LoVo (cell line): ENCODE results near the gene ADAMTS4.

Source experiments
- DNase-seq: peaks from one replicate; pipeline ENCODE4 v3.0.0-alpha.2; 2016; ENCODE audit warnings: low spot score

ADAMTS4 gene

DNA sequence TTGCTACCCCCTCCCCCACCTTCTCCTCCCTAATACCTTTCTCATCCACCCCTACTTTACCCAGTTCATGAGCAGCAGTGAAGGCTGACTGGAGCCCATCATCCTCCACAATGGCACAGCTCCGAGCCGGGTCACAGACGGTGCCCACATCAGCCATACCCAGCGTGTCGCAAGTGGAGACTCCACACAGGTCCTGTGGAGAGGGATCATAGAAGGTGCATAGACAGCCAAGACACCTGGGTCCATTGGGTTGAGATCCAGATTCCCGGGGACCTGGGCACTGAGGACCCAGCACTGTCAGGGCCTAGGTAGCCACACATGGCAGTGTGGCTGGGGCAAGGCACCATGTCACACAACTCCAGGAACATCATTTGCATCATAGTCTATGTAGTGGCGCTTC lies 2.7 kb downstream of the ADAMTS4 start:
- DNase-seq = no peak

DNA sequence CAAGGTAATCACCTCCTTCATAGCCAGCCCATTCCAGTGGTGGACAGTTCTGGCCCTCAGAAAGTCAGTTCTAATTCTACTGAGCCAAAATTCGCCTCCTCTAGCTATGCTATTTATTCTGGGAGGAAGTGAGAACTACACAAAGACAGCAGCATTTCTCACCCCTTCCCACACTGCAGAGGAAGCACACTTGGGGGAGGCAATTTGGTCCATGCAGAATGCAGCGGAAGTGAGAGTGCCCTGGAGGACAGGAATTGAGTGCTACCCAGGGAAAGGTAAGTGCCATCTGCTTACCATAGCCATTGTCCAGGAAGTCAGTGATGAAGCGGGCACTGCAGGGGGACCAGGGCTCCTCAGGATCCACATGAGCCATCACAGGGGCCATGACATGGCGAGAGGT lies 3.7 kb downstream of the ADAMTS4 start:
- no peak for DNase-seq

DNA sequence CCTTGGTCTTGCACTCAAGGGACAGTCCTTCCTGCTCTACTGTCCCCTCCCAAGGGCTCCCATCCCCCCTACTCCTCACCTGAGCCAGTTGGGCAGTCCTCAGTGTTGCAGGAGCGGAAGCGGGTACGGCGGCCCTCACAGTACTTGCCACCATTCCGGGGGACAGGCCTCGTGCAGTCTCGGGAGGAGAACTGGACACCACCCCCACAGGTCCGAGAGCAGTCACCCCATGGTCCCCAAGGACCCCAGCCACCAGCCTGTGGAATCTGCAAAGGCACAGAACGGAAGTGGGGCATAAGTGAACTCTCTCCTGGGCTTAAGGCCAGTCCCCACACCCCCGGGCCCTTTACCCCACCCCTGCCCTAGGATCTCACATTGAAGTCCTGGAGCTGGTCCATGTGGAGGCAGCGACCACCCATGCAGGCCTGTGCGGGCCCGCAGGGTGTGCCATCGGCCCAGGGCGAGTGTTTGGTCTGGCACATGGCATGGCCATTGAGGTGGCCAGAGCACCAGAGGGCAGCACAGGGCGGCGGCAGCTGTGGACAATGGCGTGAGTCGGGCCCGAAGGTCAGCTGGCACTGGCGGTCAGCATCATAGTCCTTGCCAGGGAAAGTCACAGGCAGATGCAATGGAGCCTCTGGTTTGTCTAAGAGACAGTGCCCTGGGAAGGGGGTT lies 5.2 kb downstream of the ADAMTS4 start:
- DNase-seq = no peak

DNA sequence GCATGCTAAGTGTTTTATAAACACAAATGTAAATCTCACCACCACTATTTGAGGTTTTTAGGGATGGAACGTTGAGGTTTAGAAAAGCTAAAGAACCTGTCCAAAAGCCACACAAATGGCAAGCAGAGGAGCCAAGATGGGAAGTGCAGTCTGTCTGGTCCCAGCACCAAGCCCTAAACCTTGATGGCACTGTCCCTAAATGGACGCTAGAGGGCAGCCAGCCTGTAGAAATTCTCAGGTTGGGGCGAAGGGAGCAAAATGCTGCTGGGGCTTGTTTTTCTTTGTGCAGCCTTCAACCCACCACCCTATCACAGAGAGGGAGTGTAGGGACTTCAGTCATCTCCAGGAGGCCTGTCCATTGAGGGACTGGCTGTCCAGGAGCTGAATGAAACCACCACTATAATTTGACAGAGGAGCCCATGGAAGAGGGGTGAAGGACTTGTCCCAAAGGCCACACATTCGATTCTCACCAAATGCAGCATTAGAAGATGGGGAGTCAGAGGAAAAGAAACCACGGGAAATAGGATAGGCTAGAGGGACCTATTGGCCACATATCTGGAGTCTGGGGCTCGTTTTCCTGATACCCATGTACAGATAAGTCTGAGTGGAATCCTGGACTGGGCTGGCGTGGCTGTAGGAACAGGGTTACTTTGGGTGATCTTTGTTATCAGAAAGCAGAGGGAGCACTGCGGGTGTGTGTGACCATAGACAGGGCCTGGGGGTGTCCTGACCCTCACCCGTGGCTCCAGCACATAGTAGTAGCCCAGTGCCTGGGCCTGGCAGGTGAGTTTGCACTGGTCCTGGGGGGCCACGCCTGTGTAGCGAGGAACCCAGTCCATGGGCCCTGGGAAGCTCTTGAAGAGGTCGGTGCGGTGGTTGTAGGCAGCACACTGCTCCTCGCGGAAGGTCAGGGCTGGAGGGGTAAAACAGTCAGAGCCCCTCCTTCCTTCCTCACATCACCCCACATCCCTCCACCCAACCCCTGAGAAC lies 6.1 kb downstream of the ADAMTS4 start:
- peak; percentile 70 for DNase-seq

DNA sequence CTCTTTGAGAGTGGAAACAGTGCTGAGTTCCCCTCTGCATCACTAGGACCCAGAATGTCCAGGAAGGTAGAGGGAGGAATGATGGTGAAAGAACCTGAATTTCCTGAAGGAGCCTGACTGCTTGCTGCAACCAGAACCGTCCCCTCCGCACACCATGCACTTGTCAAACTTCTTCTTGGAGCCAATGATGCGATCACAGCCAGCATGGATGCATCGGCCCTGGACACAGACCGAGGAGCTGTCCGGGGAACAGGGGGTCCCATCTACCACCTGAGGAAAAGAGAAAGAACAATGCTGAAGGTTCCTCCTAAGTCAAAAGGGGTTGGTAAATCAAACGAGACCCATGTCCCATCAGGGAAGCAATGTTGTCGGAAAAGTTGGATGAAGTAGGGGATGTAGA lies 6.9 kb downstream of the ADAMTS4 start:
- DNase-seq = no peak

DNA sequence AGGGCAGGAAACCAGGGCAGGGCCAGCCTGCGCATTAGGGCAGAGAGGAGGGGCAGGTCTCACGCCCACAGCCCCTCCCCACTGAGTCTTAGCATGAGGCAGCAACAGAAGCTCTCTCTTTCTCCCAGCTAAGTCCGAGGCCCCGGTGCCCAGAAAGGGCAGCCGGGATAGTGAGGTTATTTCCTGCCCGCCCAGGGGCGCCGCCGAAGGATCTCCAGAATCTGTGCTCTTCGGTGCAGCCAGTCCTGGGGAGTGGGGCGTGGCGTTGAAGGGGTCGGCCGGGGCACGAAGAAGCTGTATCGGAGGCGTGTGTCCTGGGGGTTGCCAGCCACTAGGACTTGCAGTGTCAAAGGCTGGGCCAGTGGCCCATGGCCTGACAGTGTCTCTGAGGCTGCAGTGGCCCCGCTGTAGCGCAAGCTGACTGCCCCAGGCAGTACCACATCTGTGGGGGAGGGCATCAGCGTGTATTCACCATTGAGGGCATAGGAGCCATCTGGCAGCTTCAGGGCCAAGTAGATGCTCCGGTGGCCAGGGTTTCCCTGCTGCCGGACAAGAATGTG lies 7.8 kb downstream of the ADAMTS4 start:
- no peak for DNase-seq

DNA sequence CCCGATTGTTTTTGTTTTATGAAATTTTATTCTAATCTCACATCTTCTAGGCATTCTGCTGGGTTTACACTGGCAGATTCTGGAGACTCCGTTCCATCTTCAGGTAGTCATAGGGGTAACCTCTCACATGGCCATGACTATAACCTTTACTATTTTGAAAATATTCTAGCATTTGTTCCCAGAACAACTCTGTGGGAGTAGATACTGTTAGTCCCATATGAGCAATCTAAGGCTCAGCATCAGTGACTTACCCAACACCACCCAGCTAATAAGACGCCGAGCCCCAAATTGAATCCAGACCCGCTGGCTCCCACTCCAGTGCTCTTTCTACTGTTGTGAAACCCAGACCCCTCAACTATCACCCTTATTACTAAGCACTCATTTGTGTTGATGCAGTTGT lies 9.8 kb downstream of the ADAMTS4 start:
- no peak for DNase-seq

DNA sequence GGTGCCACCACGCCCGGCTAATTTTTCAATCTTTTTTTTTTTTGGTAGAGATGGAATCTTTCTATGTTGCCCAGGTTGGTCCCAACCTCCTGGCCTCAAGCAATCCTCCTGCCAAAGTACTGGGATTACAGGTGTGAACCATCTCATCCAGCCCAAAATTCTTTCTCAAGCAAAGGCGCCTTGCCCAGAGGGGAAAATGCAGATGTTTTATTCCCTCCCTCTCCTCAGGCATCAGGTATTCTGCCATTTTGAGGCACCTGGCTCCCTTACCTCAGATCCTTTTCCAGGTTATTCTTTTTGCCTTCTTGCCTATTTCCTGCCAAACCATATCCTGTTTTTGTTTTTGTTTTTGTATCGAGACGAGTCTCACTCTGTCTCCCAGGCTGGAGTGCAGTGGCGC lies 10.5 kb downstream of the ADAMTS4 start:
- no peak for DNase-seq

DNA sequence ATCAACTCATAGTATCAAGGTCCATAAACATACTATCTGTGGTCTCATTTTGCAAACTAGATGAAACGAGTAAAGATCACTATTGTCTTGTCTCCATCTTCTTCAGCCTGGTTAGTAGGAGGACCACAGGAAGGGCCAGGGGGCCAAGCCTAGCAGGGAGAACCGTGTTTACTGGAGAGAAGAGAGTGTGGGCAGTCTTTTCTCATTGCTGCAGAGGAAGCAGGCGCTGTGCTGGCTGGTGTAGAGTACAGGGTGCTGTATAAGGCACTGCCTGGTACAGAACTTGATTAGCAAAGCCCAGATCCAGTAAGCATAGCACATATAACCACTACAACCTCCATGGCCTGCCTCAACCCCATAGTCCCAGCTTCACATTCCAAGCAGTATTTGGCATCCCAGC lies 11.5 kb downstream of the ADAMTS4 start:
- DNase-seq = no peak

DNA sequence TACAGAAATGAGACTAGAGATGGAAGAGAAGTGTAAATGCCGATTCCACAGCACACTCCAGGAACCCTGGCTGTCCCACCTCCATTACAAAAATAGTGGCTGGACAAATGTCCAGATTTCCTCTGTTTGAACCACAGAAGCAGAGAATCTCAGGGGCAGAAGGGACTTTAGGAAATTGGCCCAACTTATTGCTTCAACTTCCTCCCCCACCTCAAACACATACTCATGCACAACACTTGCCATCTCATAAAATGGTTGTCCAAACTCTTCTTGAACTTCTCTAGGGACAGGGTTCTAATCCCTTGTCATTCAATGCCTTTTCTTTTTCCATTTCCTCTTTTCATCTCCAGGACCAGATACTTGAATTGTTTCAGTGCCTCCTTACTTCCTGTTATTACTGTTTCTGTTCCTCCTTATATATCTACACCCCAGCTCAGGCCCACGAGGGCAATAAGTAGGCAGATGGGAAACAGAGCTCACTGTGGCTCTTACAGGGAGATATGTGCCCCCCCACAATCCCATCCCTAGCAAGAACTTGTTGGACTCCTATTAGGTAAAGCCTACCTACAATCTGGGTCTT lies 13.0 kb downstream of the ADAMTS4 start:
- no peak for DNase-seq

DNA sequence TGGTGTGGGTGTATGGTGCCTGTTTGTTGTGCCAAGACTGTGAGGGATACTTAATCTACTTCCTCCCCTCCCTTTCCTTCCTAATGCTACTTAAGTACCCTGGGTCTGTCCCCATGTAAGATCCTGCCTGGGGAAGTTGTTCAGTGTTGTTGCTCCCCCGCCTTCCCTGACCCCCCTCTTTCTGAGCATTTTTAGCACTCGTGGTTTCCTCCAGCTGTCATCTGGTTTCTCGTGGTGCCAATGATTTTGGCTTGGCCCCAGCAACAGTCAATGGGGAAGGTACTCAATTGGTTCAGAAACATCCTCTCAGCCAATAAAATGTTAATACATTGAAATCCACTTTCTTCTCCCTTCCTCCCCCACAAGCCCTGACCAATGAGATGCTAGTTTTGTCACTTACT lies 13.6 kb downstream of the ADAMTS4 start:
- DNase-seq = no peak

DNA sequence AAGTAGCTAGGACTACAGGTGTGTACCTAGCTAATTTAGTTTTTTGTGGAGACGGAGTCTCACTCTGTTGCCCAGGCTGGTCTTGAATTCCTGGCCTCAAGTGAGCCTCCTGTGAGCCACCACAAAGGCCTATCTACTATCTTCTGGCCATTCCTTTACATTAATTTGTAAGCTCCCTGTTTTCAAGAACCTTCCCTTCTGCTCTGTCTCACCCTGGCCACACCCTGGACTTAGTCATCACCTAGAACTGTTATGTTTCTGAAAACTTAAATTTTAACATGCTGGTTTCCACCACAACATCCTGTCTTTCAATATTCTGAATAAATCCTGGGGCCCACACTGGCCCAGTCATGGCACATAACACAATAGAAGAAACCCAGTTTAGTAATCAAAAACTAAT lies 16.6 kb downstream of the ADAMTS4 start:
- no peak for DNase-seq

DNA sequence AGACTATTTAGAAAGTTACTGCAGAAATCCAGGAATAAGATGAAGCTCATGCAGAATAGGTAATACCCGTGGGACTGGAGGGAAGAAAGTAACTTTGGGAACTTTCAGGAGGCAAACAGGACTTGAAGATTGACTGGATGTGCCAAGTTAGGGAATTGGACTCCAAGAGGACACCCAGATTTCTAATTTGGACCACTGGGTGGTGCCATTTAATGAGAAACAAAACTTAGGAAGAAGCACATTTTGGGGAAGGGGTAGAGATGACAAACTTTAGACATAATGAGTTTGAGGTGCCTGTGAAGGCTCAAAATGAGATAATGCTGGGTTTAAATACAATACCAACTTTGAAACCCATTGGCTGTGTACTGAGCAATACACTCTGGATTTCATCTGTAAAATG lies 18.2 kb downstream of the ADAMTS4 start:
- DNase-seq = no peak

DNA sequence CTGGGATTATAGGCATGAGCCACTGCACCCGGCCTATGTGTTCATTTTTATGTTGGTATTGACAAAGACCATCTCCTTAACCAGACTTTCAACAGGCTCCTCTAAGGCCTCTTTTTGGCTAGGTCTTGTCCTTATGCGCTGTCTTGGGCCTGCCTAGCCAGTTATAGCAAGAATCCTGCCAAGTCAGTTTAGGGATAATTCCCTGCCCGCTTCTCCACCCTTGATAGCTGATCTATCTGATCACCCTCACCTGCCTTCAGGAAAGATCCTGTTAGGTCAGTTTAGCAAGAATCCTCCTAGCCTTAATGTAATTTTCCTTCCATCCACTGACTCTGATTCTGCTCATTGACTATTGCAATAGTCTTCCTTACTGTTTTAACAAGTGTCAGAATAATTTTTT lies 19.2 kb downstream of the ADAMTS4 start:
- no peak for DNase-seq

DNA sequence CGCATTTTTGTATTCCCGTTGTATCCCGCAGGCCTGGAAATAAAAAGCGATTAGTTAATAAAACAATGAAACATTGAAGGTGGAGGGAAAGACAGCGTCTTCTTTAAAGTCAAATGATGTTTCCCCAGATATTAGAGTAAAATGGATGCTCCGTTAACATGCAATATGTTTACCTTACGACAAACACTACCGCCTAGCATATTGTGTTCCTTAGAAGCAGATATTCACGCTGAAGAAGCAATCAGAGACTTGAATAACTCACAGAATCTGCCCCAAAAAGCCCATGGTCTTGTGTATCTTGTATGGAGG lies 21.0 kb downstream of the ADAMTS4 start:
- DNase-seq = no peak

DNA sequence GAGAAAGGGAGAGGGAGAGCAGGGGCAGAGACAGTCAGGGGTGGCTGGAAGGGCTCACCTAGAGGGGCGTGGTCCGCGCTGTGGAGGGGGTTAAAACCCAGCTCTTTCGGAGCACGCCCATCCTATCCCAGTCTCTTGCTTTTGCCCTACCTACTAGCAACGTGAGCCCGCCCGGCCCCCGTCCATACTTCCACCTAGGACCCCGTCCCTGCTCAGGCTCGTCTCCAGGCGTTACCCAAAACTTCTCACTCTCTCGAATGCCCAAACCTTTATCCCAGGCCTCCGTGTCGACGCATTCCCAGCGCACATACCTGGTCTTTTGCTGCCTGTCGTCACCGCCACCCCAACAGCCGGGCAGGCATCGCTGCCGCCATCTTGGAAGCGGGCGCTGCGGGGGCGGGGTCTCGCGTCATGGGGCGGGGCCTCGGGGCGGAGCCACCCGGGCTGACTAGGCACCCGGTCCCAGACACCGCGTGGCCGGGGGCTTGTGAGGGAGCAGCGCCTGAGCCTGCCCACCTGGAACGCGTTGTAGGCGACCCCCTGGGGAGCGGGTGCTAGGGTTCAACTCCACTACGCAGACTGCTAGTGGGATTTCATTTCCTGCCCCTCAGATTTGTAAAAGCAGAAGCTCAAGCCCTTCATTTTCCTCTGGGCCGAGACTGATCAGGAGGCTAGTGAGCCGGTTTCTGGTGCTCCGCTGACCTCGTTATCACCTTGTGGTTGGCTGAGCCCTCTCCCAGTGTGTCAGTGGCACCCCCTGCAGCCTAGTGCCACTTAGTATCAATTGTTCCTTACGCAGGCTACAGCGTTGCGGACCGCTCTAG lies 21.5 kb downstream of the ADAMTS4 start, which contains the start of gene B4GALT3:
Gene B4GALT3 (minus strand): TSS at position 396 of the 824 bp plus-strand sequence. CDS start 1,447 bp downstream, outside the sequence.
- peak; percentile 81 for DNase-seq

DNA sequence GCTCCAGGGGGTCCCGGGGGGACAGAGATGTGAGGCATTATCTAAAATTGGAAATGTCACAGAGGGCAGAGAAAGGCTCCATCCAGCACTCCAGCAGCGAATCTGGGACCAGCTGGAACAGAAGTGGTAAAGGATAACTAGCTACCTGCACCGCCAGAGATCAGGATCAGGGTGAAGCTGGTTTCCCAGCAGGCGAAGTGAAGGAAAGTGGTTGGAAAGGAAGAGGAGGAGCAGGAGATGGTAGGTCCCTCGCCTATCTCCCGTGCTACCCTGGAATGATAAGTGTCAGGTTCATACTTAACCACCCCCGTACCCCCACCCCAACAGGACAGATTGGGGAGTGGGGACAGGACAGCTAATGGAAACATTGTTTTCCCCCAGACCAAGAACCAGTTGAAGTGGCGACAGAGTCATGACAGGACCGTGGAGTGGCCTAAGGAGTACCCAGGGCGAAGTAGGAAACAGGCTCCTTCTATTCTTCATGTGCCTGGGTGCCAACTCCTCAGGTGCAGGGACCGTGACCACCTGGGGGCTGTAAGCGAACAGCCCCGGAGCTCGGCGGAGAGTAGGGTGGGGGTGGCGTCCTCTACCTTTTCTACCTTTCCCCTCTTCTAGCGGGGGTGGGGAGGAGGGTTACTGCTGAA lies 22.3 kb downstream of the ADAMTS4 start:
- DNase-seq = no peak

DNA sequence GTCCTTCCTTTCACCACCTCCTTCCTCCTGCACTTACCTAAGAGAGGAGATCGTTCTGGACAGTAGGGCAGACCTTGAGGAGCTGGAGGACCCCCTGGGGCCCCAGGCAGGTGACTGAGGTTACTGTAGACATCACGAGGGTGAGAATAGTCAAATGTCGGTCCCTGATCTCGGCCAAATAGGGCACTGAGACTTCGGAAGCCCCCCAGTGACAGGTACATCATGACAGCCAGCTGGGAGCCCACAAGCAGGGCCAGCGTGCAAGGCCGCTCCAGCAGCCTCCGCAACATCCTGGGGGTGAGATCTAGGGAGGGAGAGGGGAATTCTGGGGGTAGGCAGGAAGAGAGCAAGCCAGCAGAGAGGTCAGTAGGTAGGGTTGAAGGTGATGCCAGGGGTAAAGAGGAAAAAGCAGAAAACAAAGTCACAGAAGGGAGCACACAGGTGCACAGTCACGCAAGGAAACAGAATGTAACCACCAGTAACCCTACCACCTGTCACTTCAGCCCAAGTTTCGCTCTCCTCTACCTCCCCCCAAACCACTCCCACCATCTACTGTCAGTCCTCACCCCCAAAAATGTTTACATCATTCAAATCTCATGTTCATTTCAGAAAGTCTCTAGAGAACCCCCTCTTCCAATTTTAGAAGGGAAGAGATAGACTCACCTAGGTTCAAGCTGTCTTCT lies 22.9 kb downstream of the ADAMTS4 start:
- DNase-seq = no peak

DNA sequence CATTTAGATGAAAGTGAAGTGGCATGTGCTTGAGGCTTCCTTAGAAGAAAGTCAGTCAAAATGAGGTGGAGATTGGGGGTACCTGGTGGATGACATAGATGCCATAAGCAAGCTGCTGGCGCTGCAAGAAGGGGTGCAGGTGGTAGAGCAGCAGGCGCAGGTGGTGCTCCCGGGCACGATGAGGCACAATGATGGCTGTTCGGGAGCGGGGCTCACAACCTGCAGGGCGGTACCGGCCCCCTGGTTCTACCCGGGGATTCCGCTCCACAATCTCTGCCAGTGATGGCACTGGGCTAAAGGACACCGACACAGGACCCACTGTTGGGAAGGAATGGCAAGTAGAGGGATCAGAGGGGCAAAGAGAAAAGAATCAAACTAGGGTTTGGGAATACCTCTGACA lies 23.9 kb downstream of the ADAMTS4 start:
- no peak for DNase-seq

DNA sequence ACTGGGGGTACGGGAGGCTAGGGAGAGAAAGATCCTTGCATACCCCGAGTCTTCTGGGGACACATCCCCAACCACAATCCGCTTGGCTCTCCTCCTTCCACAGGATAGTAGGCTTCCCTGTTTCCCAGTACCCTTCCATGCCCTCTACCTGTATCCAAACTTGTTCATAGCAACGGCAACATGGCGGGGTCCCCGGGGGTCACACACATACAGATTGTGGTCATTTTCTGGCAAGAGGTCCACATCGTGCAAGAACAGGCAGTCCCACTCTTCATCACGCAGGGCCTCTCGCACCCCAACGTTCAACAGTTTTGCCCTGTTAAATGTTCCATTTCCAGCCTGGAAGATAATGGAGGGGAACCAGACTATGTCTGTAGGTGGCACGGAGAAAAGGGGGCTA lies 25.1 kb downstream of the ADAMTS4 start:
- DNase-seq = no peak
